K562 (cell line): Measurements from ENCODE around the gene CTNS. TPM values are rescaled to one million over a fixed set of nuclear protein-coding genes. Genes with fewer than 3 reads are reported as not detected.

ENCODE experiments used
- AFF4 ChIP-seq: sonication (generic); formaldehyde crosslinking; IDR thresholded peaks from 2 replicates; pipeline ENCODE4 v1.8.0; 2023; ENCODE audit warnings: mild to moderate bottlenecking, missing genetic modification reagents
- ARNT ChIP-seq, 2 experiments: fragments of 450-650 bp; IDR thresholded peaks; 2 replicates each; pipeline ENCODE4 v1.6.1; 2016; ENCODE audit warnings: mild to moderate bottlenecking in 1 of 2
- BDP1 ChIP-seq: IDR thresholded peaks from 3 replicates; pipeline ENCODE4 v1.6.1; 2011; ENCODE audit not compliant: insufficient read length, insufficient read depth
- BHLHE40 ChIP-seq: IDR thresholded peaks from 2 replicates; pipeline ENCODE4 v1.6.1; 2011; ENCODE audit warnings: low read length, improper control_type of control experiment
- BRF2 ChIP-seq: IDR thresholded peaks from 3 replicates; pipeline ENCODE4 v1.6.1; 2011; ENCODE audit warnings: borderline replicate concordance, mild to moderate bottlenecking; ENCODE audit not compliant: insufficient read length, insufficient read depth
- CHD1 ChIP-seq: fragments of 200-600 bp; sonication (generic); IDR thresholded peaks from one replicate; pipeline ENCODE4 v1.6.1; 2012; ENCODE audit warnings: mild to moderate bottlenecking, moderate library complexity, low read length, inconsistent platforms
- ELF4 ChIP-seq: fragments of 450-650 bp; formaldehyde crosslinking; IDR thresholded peaks from 2 replicates; pipeline ENCODE4 v1.4.0; 2022; ENCODE audit warnings: missing genetic modification characterization
- HMGN3 ChIP-seq: IDR thresholded peaks from 2 replicates; pipeline ENCODE4 v1.6.1; 2011; ENCODE audit warnings: borderline replicate concordance, low read depth, mild to moderate bottlenecking, mixed read lengths, low read length; ENCODE audit not compliant: insufficient read length; ENCODE audit errors: extremely low read depth
- IRF2 ChIP-seq: sonication (generic); formaldehyde crosslinking; IDR thresholded peaks from 2 replicates; pipeline ENCODE4 v1.8.1; 2022; ENCODE audit warnings: mild to moderate bottlenecking, missing genetic modification reagents
- MTF1 ChIP-seq: fragments of 250-450 bp; sonication (Bioruptor Pico); IDR thresholded peaks from 2 replicates; pipeline ENCODE4 v1.9.0; 2021; ENCODE audit warnings: moderate library complexity, mild to moderate bottlenecking, inconsistent platforms, borderline replicate concordance
- NELFE ChIP-seq: IDR thresholded peaks from 2 replicates; pipeline ENCODE4 v1.6.1; 2011; ENCODE audit warnings: mild to moderate bottlenecking; ENCODE audit not compliant: insufficient read depth, insufficient read length
- PTTG1 ChIP-seq: fragments of 450-650 bp; IDR thresholded peaks from 2 replicates; pipeline ENCODE4 v1.6.1; 2016; ENCODE audit warnings: low read depth, mild to moderate bottlenecking, missing genetic modification characterization, missing compliant biosample characterization
- TBL1XR1 ChIP-seq, 2 experiments: IDR thresholded peaks; 2 replicates each; pipeline ENCODE4 v1.6.1; 2012; ENCODE audit warnings: improper control_type of control experiment in 2 of 2, low read length in 2 of 2, mild to moderate bottlenecking in 1 of 2
- UBTF ChIP-seq, 2 experiments: IDR thresholded peaks; 2 replicates each; pipeline ENCODE4 v1.6.1; 2012; ENCODE audit warnings: improper control_type of control experiment in 2 of 2, low read depth in 2 of 2, low read length in 2 of 2, borderline replicate concordance in 1 of 2
- ZBTB49 ChIP-seq: sonication (generic); formaldehyde crosslinking; IDR thresholded peaks from 2 replicates; pipeline ENCODE4 v1.8.0; 2022; ENCODE audit warnings: missing genetic modification reagents, mild to moderate bottlenecking, borderline replicate concordance
- ZC3H8 ChIP-seq: fragments of 450-650 bp; IDR thresholded peaks from 2 replicates; pipeline ENCODE4 v1.6.1; 2017
- ZNF124 ChIP-seq: sonication (generic); formaldehyde crosslinking; IDR thresholded peaks from 2 replicates; pipeline ENCODE4 v1.8.1; 2022; ENCODE audit warnings: missing genetic modification reagents
- ZNF174 ChIP-seq: fragments of 250-450 bp; sonication (Bioruptor Pico); IDR thresholded peaks from 2 replicates; pipeline ENCODE4 v1.4.0; 2020; ENCODE audit warnings: mild to moderate bottlenecking
- polyA plus RNA-seq, 8 experiments: library from polyadenylated mRNA; depleted of rRNA in 4 of 8; stranded (reverse) in 5 of 8; unstranded in 3 of 8; fragments of >200 nt; fragmentation: Nextera tagmentation in 2 of 8; fragmentation: Illumina TruSeq in 1 of 8; extraction: Ambion mirVana in 2 of 8; extraction: Trizol in 1 of 8; gene quantifications; 2 replicates each; pipeline versions ENCODE4 v1.2.1 to v1.2.3, GENCODE V29; 2011 to 2014; ENCODE audit warnings: inconsistent platforms in 1 of 8, missing spikeins in 1 of 8
- total RNA-seq, 7 experiments: library from RNA; depleted of rRNA in 6 of 7; stranded (reverse); fragments of >200 nt in 6 of 7; fragmentation: Illumina TruSeq in 2 of 7; extraction: Trizol in 2 of 7; gene quantifications; 2 replicates each; pipeline versions ENCODE4 v1.2.1 to v1.2.3, GENCODE V29; 2011 to 2021; ENCODE audit warnings: low replicate concordance in 1 of 7

The CTNS gene
- total and polyA plus RNA-seq, 9 of the 15 experiments (the other 6 are each of a cell fraction or from before 2014, with no cell fraction given): 0.66 to 8.4 (median 4.9) TPM

- TF ChIP-seq AFF4 (CRISPR knock-in tag) (no peak), BDP1 (no peak), HMGN3 (no peak), PTTG1 (tag) (no peak), CHD1 (no peak), TBL1XR1 (IDR thresholded peaks at IDR 0.05; ENCODE audit: low read length in 2 of 2) (no peak), IRF2 (CRISPR knock-in tag) (no peak), UBTF (IDR thresholded peaks at IDR 0.05; ENCODE audit: borderline replicate concordance in 1 of 2, low read depth in 2 of 2, low read length in 2 of 2) (0 out of 4 replicates have a peak, but pooled peaks of 1 of the 2 experiments have one; percentile 36), ARNT (IDR thresholded peaks at IDR 0.05) (no peak), ZNF174 (no peak), ZNF124 (CRISPR knock-in tag) (no peak), BHLHE40 (peak; percentile 15; the same call in 1 of the 2 replicates), NELFE (no peak), ZC3H8 (no peak), MTF1 (CRISPR knock-in tag) (no peak), ZBTB49 (CRISPR knock-in tag) (no peak), ELF4 (CRISPR knock-in tag) (no peak), BRF2 (no peak)
Measured at GRCh38 chr17:3668279-3669084, 31.9 kb downstream of the CTNS start, which contains the start of the genes EMC6 and TAX1BP3 (continued).
